ENCODE measurements around the gene MYO1E. TPM values are rescaled to one million over a fixed set of nuclear protein-coding genes. Genes with fewer than 3 reads are reported as not detected.

MYO1E gene
- total and polyA plus RNA-seq, 2 donors from 2014 or later = 41.9 to 198 TPM

GRCh38 chr15:59326856-59327255, 45.8 kb downstream of the MYO1E start:
- no peak for DNase-seq
- H3K27ac ChIP-seq (ENCODE audit: low read depth in 2 of 2, low read length in 2 of 2) = no peak overlapping the region
- no peak for TF ChIP-seq CTCF (IDR thresholded peaks at IDR 0.05; ENCODE audit: borderline replicate concordance, extremely low read depth, insufficient read depth)
- H3K36me3 ChIP-seq (ENCODE audit: control insufficient read depth in 2 of 3, insufficient read depth in 3 of 3, low read length in 3 of 3) = no peaks in the 10 kb centered on the region
- H3K27me3 ChIP-seq (ENCODE audit: control insufficient read depth, insufficient read depth, low read length) = no peaks in the 10 kb centered on the region
- no peaks in the 10 kb centered on the region for H3K9me3 ChIP-seq (ENCODE audit: control insufficient read depth in 2 of 3, insufficient read depth in 1 of 3, low read length in 3 of 3)
- H3K4me1 ChIP-seq (ENCODE audit: control insufficient read depth in 2 of 3, insufficient read depth in 2 of 3, low read depth in 1 of 3, low read length in 3 of 3) = peaks cover 4 to 24% (median 21%) of the 10 kb centered on the region in 3 donors
- no peak overlapping the region for H3K9ac ChIP-seq (ENCODE audit: low read length in 3 of 3)
- no peak overlapping the region for H3K4me3 ChIP-seq (ENCODE audit: low read length in 3 of 3)
- intact Hi-C loops (cut with DNase I) = no loop called here
- FAIRE-seq = no peak

- Histone ChIP-seq H3K4me3 (ENCODE audit: low read length in 3 of 3) (no peak overlapping the region), H3K4me1 (ENCODE audit: control insufficient read depth in 2 of 3, insufficient read depth in 2 of 3, low read depth in 1 of 3, low read length in 3 of 3) (no peaks in the 10 kb centered on the region), H3K27ac (ENCODE audit: low read depth in 2 of 2, low read length in 2 of 2) (no peak overlapping the region), H3K9me3 (ENCODE audit: control insufficient read depth in 2 of 3, insufficient read depth in 1 of 3, low read length in 3 of 3) (no peaks in the 10 kb centered on the region), H3K36me3 (ENCODE audit: control insufficient read depth in 2 of 3, insufficient read depth in 3 of 3, low read length in 3 of 3) (no peaks in the 10 kb centered on the region), H3K27me3 (ENCODE audit: control insufficient read depth, insufficient read depth, low read length) (no peaks in the 10 kb centered on the region), H3K9ac (ENCODE audit: low read length in 3 of 3) (no peak overlapping the region)
- FAIRE-seq (no peak), DNase-seq (no peak)
- no peak for TF ChIP-seq CTCF (IDR thresholded peaks at IDR 0.05; ENCODE audit: borderline replicate concordance, extremely low read depth, insufficient read depth)
- intact Hi-C loops (cut with DNase I) = no loop called here
These were observed 50.5 kb downstream of the MYO1E start for GRCh38 chr15:59322056-59322759.

- Histone ChIP-seq H3K27ac (ENCODE audit: low read depth in 2 of 2, low read length in 2 of 2) (no peak overlapping the region), H3K4me3 (ENCODE audit: low read length in 3 of 3) (no peak overlapping the region), H3K9me3 (ENCODE audit: control insufficient read depth in 2 of 3, insufficient read depth in 1 of 3, low read length in 3 of 3) (no peaks in the 10 kb centered on the region), H3K36me3 (ENCODE audit: control insufficient read depth in 2 of 3, insufficient read depth in 3 of 3, low read length in 3 of 3) (no peaks in the 10 kb centered on the region), H3K9ac (ENCODE audit: low read length in 3 of 3) (no peak overlapping the region), H3K4me1 (ENCODE audit: control insufficient read depth in 2 of 3, insufficient read depth in 2 of 3, low read depth in 1 of 3, low read length in 3 of 3) (no peaks in the 10 kb centered on the region), H3K27me3 (ENCODE audit: control insufficient read depth, insufficient read depth, low read length) (no peaks in the 10 kb centered on the region)
- FAIRE-seq = no peak
- TF ChIP-seq CTCF (IDR thresholded peaks at IDR 0.05; ENCODE audit: borderline replicate concordance, extremely low read depth, insufficient read depth) = no peak
- no peak for DNase-seq
- intact Hi-C loops (cut with DNase I) = no loop called here
These were observed 51.5 kb downstream of the MYO1E start for GRCh38 chr15:59321000-59321689.

All from kidney (tissue), 14 donors.